Ovary (tissue), 3 donors: ENCODE measurements around the gene RAX.

Experiments used
- CTCF ChIP-seq, 3 donors: fragments of 450-650 bp in 2 of 3; fragments of 200-600 bp in 1 of 3; IDR thresholded peaks; one replicate each; pipeline versions ENCODE4 v1.5.1 to v1.8.0; 2016 to 2022; ENCODE audit warnings: antibody characterized with exemption in 3 of 3, mild to moderate bottlenecking in 1 of 3
- POLR2A ChIP-seq: fragments of 450-650 bp; IDR thresholded peaks from one replicate; pipeline ENCODE4 v1.6.1; 2017; ENCODE audit warnings: antibody characterized with exemption, mild to moderate bottlenecking, moderate library complexity
- donor health status: DM: no; HTN: no; CAD: no.

- TF ChIP-seq CTCF (IDR thresholded peaks at IDR 0.05) (no peak), POLR2A (no peak)
Measured at GRCh38 chr18:59275406-59275949, 2.2 kb upstream of the RAX start.
